ENCODE measurements around the gene ACBD5. TPM values are rescaled to one million over a fixed set of nuclear protein-coding genes. Genes with fewer than 3 reads are reported as not detected.

ACBD5 gene
- total RNA-seq, 2 experiments from 2014 or later = 21.3 to 22.5 TPM

GRCh38 chr10:27207350-27207749, 33.2 kb downstream of the ACBD5 start:
- ATAC-seq (ENCODE audit: poor library complexity) (no peak), DNase-seq (no peak)
- Histone ChIP-seq H3K4me3 (ENCODE audit: low read length) (no peak overlapping the region), H3K36me3 (ENCODE audit: insufficient read depth, low read length) (peaks cover 80% of the 10 kb centered on the region), H3K9me3 (ENCODE audit: control insufficient read depth in 1 of 2, insufficient read depth in 1 of 2, low read length in 2 of 2) (no peaks in the 10 kb centered on the region), H3K4me1 (ENCODE audit: insufficient read depth, low read length) (no peaks in the 10 kb centered on the region), H3K27me3 (ENCODE audit: control insufficient read depth in 1 of 2, insufficient read depth in 2 of 2, low read length in 2 of 2) (no peaks in the 10 kb centered on the region), H3K27ac (ENCODE audit: low read depth in 1 of 2, low read length in 2 of 2) (no peak overlapping the region)
- no peak overlapping the region for H3K27ac Mint-ChIP-seq
- ChIA-PET CTCF (no interaction called here), POLR2A (no interaction called here)
- H3K9me3 Mint-ChIP-seq = no peaks in the 10 kb centered on the region
- no peak overlapping the region for H3K4me3 Mint-ChIP-seq
- TF ChIP-seq CTCF (IDR thresholded peaks at IDR 0.05) = no peak
- peaks cover 78% of the 10 kb centered on the region for H3K36me3 Mint-ChIP-seq (ENCODE audit: low read depth)
- H3K4me1 Mint-ChIP-seq (ENCODE audit: low read depth) = no peaks in the 10 kb centered on the region
- H3K27me3 Mint-ChIP-seq = no peaks in the 10 kb centered on the region
- intact Hi-C loops (cut with DNase I, micrococcal nuclease) = no loop called here

- H3K4me1 ChIP-seq (ENCODE audit: insufficient read depth, low read length) = no peaks in the 10 kb centered on the region
- Mint-ChIP-seq H3K36me3 (ENCODE audit: low read depth) (peaks cover 62% of the 10 kb centered on the region), H3K27ac (no peak overlapping the region), H3K4me3 (no peak overlapping the region), H3K4me1 (ENCODE audit: low read depth) (no peaks in the 10 kb centered on the region), H3K27me3 (no peaks in the 10 kb centered on the region), H3K9me3 (no peaks in the 10 kb centered on the region)
- DNase-seq = no peak
- ChIA-PET CTCF (no interaction called here), POLR2A (no interaction called here)
- H3K27me3 ChIP-seq (ENCODE audit: control insufficient read depth in 1 of 2, insufficient read depth in 2 of 2, low read length in 2 of 2) = no peaks in the 10 kb centered on the region
- peaks cover 73% of the 10 kb centered on the region for H3K36me3 ChIP-seq (ENCODE audit: insufficient read depth, low read length)
- no peaks in the 10 kb centered on the region for H3K9me3 ChIP-seq (ENCODE audit: control insufficient read depth in 1 of 2, insufficient read depth in 1 of 2, low read length in 2 of 2)
- no peak for ATAC-seq (ENCODE audit: poor library complexity)
- no peak overlapping the region for H3K4me3 ChIP-seq (ENCODE audit: low read length)
- TF ChIP-seq CTCF (IDR thresholded peaks at IDR 0.05) = no peak
- intact Hi-C loops (cut with DNase I, micrococcal nuclease) = no loop called here
- H3K27ac ChIP-seq (ENCODE audit: low read depth in 1 of 2, low read length in 2 of 2) = no peak overlapping the region
Observed at GRCh38 chr10:27203806-27204205, 36.8 kb downstream of the ACBD5 start.

DNA sequence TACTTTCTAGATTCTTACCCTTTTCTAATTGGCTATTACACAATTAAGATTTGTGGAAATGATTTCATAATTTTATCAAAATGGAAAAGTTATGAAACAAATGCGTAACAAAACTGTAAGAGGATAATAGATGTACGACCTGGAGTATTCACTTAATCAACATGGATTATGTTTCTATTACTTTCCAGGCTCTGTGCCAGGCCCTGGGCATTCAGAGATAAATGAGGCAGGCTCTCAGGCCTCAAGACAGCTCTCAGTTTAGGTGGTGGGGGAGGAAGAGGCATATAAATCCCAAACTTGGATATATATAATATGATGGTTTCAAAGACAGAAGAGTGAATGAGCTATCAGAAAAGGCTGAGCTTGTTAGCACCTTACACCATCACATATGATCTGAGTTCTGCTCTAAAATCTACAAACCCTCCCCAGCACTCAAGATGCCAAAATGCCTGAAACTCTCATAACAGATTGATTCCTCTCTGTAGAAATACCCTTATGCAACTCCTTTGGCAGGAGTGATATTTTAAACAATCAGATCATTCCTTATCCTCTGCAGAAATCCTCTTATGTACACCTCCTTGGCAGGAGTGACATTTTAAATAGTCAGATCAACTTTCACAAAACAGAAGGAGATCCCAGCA, 42.5 kb downstream of the ACBD5 start:
- H3K27ac Mint-ChIP-seq = no peak overlapping the region
- no peaks in the 10 kb centered on the region for H3K4me1 Mint-ChIP-seq (ENCODE audit: low read depth)
- DNase-seq (no peak), ATAC-seq (ENCODE audit: poor library complexity) (no peak)
- H3K4me1 ChIP-seq (ENCODE audit: insufficient read depth, low read length) = no peaks in the 10 kb centered on the region
- peaks cover 51% of the 10 kb centered on the region for H3K36me3 ChIP-seq (ENCODE audit: insufficient read depth, low read length)
- no peaks in the 10 kb centered on the region for H3K27me3 Mint-ChIP-seq
- intact Hi-C loops (cut with DNase I, micrococcal nuclease) = no loop called here
- no peak overlapping the region for H3K27ac ChIP-seq (ENCODE audit: low read depth in 1 of 2, low read length in 2 of 2)
- no peak overlapping the region for H3K4me3 Mint-ChIP-seq
- no peak overlapping the region for H3K4me3 ChIP-seq (ENCODE audit: low read length)
- TF ChIP-seq CTCF (IDR thresholded peaks at IDR 0.05) = no peak
- H3K9me3 Mint-ChIP-seq = no peaks in the 10 kb centered on the region
- ChIA-PET CTCF (no interaction called here), POLR2A (no interaction called here)
- peaks cover 41% of the 10 kb centered on the region for H3K36me3 Mint-ChIP-seq (ENCODE audit: low read depth)
- no peaks in the 10 kb centered on the region for H3K27me3 ChIP-seq (ENCODE audit: control insufficient read depth in 1 of 2, insufficient read depth in 2 of 2, low read length in 2 of 2)
- H3K9me3 ChIP-seq (ENCODE audit: control insufficient read depth in 1 of 2, insufficient read depth in 1 of 2, low read length in 2 of 2) = no peaks in the 10 kb centered on the region
